LNCAP (cell line): ENCODE results near the gene NELFA.

Experiments
- TF ChIP-seq, protein P1 (sequence below): fragments of 450-650 bp; IDR thresholded peaks from 2 replicates; pipeline ENCODE4 v1.5.1; 2017; ENCODE audit warnings: mild to moderate bottlenecking

The NELFA gene

DNA sequence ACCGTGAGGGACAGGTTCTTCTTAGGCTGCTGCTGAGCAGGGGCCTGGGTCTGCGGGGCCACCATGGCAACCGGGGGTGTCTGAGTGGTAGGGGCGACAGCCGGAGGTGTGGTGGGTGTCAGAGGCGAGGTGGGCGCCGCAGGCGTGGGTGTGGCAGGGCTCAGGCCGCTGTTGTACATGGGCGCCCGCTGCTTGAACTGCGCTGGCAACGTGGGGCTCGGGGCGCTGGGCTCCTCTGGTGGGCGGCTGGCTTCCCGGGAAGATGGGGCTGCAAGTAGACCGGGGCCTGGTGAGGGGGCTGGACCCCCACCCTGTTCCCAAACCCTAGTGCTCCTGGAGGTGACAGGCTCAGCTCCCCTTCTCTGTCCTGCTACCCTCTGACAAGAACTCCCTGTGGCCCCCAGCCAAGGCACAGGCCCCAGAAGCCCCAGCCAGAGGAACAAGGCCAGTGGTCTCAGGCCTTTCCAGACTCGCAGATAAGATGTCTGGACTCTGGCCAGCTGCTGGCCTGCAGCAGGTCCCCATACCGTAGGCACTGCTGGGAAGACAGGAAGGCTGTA lies 24.8 kb downstream of the NELFA start:
- TF ChIP-seq, protein P1, sequence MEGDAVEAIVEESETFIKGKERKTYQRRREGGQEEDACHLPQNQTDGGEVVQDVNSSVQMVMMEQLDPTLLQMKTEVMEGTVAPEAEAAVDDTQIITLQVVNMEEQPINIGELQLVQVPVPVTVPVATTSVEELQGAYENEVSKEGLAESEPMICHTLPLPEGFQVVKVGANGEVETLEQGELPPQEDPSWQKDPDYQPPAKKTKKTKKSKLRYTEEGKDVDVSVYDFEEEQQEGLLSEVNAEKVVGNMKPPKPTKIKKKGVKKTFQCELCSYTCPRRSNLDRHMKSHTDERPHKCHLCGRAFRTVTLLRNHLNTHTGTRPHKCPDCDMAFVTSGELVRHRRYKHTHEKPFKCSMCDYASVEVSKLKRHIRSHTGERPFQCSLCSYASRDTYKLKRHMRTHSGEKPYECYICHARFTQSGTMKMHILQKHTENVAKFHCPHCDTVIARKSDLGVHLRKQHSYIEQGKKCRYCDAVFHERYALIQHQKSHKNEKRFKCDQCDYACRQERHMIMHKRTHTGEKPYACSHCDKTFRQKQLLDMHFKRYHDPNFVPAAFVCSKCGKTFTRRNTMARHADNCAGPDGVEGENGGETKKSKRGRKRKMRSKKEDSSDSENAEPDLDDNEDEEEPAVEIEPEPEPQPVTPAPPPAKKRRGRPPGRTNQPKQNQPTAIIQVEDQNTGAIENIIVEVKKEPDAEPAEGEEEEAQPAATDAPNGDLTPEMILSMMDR: no peak

DNA sequence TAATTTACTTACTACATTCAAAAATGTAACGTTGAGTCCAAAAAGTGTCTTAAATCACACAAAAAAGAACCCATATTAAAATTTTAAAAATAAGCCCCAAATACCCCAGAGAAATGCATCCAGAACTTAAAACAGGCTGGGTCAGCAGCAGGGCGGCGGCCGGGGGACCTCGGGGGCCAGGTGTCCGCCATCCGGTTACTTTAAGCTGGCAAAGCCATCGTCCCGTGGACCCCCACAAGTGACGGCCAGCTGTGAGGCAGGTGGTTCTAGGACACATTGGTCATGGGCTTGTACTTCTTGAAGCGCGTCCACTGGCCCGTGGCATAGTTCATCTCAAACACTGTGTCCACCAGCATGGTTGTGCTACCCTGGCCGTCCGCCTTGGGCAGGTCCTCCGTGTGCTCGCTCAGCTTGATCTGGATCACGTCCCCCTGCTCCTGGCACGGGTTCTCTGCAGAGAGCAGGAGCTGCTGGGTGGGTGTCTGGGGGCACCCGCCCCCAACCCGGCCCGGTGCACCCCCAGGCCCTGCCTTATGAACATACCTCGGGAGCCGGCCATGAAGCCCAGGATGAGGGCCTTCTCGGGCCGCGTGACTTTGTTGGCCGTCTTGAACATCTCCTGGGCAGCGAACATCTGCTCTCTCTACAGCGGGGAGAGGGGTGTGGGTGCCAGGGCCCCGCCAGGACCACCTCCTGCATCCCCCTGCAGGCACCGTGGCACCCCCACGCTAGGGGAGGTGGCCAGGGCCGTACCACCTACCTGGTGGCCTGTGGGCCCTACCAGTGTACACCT lies 25.5 kb downstream of the NELFA start:
- TF ChIP-seq, protein P1: no peak

DNA sequence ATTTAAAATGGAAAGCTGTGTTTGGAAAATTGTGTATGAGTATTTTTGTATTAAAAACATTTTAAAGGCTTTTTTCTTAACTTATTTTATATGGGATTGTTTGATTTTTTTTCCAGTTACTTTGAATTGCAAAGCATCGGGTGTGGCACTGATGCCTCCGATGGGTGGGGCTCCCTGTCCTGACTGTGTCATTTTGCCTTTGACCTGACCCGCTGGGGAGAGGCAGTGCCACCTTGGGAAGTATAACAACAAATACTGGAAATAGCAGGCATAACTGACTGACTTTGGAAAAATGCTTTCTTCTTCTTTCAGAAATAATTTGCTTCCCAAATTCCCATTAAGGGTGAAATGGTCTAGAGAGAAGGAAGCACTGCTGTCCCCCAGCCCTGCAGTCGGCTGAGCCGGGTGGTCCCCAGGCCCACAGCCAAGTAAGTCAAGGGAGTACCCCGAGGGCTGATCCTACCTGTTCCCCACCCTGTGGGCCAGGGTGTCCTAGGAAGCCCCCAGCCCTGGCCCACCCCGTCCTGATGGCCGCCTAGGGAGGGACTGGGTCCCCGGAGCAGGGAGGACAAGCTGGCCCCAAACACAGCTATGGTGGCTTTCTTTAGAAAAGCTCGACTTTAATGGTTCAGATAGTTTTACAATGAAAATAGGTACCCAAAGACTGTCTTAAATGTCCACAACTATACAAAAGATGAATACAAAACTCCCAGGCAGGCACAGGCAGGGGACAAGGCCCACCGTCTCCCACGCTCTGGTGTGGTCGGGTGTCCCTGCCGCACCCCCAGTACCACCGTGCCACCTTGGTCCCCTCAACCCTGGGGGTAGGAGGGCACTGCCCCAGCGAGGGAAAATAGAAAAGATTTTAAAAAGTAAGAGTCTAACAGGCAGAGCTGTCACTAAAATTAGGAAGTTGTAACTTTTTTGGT lies 26.4 kb downstream of the NELFA start:
- TF ChIP-seq, protein P1: no peak

DNA sequence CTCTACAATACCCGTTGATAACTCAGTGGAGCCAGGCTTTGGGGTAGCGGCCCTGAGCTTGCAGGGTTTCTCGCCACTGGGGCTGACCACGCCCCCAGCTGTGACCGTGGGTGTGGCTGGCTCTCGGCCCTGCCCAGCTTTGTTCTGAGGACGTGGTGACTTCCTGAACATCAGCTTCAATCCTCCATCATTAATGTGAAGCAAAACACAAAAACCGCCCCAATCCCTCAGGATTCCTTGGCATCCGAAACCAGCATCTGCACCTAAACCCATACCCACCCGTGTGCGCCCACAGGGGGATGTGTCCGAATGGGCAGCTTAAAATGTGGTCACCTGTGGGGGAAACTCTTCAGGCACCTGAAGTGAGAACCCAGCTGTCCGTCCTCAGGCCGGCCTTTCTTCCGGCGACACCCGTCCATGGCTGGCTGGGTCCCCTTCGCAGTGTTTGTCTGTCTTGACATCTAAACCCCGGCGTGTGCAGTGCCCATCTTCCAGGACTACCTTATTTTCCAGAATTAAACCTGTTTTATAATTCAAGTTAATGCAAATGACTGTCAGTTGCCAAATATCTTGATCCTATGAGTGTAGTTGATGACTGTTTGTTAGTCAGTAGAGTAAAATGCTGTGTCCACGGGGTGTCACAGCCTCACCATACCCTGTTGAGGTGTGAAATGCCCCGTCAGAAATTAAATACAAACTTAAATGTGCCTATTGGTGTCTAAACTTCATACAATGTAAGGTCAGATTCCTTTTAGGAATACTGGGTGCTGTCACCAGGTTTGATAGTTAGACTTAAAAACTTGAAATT lies 27.3 kb downstream of the NELFA start:
- TF ChIP-seq, protein P1: no peak

DNA sequence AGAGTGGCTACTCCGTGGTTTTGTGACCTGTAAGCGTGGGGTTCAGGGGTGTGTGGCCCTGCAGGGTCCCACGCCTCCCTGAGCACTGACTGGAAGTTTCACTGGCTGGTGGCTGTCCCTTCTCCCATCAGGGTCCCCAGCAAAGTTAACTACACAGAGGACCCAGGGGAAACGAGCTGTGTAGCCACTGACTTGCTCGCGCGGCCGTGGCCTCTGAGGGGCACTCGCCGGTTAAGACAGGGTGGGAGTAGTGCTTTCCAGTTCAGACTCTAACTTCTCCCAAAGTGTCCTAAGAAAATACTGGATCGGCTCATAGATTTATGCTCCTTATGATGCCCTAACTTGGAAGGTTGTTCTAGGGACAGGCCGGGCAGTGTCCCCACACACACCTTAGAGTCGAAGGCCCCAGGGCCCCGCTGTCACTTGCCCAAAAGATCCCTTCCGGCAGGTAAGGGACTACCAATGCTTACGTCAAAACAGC lies 28.2 kb downstream of the NELFA start:
- TF ChIP-seq, protein P1: no peak

DNA sequence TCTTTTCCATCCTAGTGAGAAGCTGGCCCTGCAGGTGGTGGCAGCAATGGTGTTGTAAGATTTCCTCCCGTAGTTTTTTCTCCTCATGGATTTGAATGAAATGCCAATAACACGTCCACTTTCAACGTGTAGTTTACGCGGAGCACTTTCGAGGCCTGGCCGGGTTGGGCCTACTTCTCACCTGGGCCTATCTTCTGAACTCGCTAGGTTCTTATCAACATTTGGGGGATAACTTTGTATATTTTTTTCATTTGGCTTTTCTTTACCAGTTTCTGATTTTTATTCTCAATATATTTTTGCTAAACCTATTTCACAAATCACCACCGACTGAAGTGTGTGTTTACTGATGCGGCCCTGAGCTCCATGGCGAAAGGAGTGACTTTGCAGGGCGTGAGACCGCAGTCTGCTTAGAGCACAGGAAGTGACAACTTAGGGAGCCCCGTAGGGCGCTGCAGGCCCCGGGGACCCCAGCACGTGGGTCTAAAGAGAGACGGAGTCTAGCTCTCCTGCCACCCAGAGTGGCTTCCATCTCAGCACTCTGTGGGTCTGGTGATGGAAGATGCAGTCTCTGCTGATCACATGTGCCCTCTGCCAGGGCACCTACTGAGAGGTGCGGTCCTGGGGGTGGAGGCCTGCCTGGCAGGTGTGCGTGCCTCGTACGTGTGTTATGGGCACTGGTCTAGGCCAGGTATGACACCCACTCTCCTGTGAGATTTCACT lies 29.1 kb downstream of the NELFA start:
- TF ChIP-seq, protein P1: no peak
